Epidermal melanocyte (primary cell): ENCODE results near the gene HSPD1.
A peak's percentile ranks its signal among the peaks of the same experiment; 100 is the strongest.

Experiments used
- DNase-seq: peaks from one replicate; pipeline ENCODE4 v3.0.0; 2011; ENCODE audit warnings: low spot score; ENCODE audit not compliant: insufficient read length

Gene HSPD1

DNA sequence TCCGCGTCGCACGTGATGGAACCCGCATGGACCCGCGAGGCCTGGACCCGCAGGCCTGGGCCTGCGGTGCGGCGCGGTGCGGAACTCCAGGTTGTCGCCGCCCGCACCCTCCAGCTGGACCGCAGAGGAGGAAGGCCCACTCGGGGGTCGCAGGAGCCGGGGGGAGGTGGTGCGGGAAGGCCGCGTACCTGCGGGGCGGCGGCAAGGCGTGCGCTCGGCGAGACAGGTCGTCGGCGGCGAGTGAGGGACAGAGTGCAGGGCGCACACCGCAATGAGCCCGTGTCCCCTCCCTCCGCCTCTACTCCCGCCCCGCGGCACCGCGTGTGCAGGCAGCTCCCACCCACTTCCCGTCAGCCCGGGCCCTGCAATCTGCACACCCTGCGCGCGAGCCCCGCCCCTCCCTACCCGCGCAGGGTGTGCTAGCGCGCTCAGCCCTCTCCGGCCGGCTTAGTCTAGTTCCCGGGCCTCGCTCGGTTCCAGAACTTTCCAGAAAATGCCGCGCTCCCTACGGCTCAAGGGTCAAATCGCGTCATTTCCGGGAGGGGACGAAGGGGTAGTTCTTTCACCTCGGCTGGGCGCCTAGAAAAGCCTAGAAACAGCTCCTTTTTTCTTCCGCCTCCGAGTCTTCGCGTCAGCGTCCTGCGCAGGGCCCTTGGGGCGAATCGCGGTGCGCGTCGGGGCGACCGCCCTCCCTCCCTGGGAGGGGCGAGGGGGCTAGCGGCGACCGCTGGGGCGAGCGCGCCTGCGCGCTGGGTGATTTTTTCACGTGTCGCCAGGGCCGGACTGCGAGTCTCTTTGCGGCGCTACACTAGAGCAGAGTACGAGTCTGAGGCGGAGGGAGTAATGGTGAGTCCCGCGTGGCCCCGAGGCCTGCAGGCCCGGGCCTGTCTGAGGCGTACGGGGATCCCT lies at the start of gene HSPD1, which contains the start of gene HSPE1:
Gene HSPD1, minus strand, starts transcription at position 247 of the 909 bp plus-strand sequence. CDS start 992 bp downstream, outside the sequence.
Gene HSPE1, plus strand, starts transcription at position 786 of the 909 bp plus-strand sequence. Its CDS starts 58 bp downstream, at position 844.
- DNase-seq, result peak; percentile 90

- no peak for DNase-seq
Measured at GRCh38 chr2:197548582-197548981, 48.9 kb upstream of the HSPD1 start.

DNA sequence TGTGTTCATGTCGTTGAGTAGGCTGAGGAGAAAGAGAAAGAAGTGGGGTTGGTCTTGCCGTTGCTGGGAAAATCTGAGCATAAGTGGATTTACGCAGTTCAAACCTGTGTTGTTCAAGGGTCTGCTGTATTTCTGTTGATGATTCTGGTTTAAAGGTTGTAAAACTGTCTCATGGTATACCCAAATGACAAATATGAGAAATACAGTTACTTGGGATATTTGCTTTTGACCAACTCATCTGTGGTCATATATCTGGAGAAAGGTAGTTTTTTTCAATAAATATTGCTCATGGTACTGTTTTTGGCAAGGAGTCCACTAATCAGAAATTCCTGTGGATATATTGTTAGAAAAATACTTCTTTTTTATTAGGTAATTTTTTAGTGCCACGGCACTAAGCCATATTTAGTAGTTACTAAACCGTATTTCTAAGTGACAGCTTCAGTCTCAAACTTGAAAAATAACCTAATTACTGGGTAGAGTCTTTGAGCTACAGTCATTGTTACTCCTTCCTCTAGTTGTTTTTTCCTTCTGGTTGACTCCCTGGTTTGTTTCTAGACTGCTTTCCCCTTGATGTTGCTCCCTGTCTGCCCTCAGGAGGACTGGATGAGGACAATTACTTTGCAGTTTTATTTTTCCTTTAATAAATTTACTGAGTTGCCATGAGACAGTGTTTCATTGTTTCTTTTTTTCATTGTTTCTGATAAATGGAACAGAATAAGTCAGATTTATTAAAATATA lies 47.7 kb upstream of the HSPD1 start:
- no peak for DNase-seq

- no peak for DNase-seq
Measured at GRCh38 chr2:197543206-197543605, 43.6 kb upstream of the HSPD1 start.

DNA sequence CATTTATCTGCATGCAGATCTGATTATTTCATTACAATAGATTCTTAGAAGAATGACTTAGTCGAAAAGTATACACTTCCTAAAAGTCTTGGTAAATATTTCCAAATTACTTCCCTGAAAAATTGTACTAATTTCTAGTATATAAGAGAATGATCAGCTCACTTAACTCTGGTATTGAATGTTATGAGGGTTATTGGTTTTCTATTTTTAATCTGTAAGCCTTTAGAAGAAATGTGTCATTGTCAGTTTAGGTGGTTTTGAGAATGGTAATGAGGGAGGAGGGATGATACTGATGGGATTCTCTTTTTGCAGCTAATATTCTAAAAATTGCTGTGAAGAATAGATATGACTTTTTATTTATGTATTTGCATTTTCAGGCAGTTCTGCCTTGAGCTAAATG lies 40.1 kb upstream of the HSPD1 start:
- DNase-seq, result no peak

DNA sequence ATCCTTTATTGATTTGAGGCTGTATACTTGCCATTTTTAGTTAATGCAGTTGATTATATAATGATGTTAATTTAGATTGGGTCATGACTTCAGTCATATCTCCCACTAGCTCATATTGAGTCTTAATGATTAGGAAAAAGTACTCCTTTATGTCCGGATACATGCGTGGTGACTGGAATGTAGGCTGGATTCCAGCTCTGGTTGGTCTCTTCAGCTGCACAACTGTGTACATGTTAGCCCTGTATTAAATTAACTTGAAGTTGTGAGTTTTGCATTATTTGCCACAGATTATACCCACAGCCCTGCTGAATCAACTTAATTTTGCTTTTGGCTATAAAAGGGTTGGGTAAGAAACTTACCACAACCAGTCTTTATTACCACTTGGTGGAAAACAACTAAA lies 38.8 kb upstream of the HSPD1 start:
- peak; percentile 23 for DNase-seq

GRCh38 chr2:197517150-197517549 lies 17.5 kb upstream of the HSPD1 start:
- no peak for DNase-seq

DNA sequence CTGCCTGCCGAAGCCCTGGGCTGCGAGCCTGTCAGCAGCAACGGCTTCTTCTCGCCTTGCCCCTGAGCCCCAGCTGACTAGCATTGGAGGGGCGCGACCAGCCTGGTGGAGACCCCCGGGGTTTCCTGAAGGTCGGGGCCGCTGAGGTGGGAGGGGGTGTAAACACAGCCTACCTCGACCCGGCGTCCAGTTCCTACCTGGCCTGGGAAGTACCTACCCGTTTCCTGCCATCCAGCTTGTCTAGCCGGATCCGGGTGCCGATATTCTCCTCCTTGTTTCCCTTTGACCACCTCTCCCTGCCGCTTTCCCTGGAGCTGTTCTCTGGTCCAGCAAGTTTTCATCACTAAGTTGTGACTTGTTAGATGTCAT lies 16.7 kb upstream of the HSPD1 start:
- DNase-seq, result no peak

DNA sequence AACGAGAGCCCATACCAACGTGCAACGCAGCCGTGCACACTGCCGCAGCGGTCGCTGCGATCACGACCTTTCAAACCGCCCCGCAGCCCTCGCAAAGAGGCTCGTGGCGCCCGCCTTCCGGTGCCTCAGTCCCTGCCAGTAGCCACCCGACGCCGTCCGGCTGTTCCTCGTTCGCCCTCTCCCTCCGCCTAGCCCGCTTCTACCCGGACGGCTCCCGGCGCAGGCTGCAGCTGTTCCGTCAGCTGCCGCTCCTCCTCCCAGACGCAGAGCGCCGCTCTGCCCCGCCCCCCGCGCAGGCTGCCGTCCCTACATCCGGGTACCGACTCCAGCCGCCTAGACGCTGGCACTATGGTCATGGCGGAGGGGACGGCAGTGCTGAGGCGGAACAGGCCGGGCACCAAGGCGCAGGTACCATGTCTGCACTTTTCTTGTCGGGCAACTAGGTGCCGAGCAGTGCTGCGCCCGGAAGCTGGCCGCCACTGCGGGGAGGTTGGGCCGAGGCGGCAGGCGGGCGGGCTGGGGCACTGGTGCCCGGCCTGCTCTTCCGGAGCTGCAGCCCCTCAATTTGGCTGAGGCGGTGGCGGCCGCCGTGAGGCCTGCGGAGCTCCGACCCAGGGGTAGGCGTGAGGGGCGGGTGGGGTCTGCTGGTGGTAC lies 16.2 kb upstream of the HSPD1 start, which contains the start of gene MOB4:
Gene MOB4, plus strand, starts transcription at position 328 of the 654 bp plus-strand sequence. Its CDS starts 21 bp downstream, at position 349.
- peak; percentile 73 for DNase-seq

DNA sequence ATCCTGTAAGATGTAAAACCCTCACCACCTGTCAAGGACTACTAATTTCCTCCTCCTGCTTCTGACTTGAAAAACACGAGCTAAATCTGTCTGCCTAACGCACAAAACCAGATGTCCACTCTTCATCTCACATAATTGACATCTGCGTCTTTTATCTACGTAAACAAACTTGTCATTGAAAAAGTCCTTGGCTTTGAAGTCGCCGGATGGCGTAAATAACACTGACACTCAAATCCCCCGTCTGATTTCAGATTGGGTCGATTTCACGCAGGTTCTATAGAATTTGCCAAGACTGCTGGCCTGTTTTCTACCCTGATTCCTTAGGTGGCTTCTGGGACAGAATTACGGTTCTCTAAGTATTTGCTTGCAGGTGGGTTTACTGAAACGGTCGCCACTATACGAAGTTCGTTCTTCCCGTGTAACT lies 15.7 kb upstream of the HSPD1 start:
- DNase-seq, result no peak

GRCh38 chr2:197514754-197515153 lies 15.1 kb upstream of the HSPD1 start:
- DNase-seq, result no peak

- no peak for DNase-seq
Measured at GRCh38 chr2:197513915-197514314, 14.3 kb upstream of the HSPD1 start.

DNA sequence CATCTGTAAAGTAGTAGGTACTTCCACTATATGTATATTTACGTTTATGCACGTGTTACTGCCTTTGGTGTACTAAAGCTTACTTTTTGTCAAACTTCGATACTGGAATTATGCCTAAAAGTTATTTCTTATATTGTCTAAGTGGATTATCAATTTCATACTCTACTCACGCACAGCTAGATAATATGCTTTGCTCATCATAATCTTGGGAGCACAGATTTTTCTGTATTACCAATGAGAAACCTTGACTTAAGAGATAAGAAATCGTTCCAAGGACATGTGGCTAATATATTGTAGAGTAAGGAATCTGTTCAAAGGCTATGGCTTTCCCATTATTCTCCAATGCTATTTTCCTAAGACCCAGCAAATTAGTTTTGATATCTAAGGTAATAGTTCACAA lies 7.0 kb upstream of the HSPD1 start:
- no peak for DNase-seq

DNA sequence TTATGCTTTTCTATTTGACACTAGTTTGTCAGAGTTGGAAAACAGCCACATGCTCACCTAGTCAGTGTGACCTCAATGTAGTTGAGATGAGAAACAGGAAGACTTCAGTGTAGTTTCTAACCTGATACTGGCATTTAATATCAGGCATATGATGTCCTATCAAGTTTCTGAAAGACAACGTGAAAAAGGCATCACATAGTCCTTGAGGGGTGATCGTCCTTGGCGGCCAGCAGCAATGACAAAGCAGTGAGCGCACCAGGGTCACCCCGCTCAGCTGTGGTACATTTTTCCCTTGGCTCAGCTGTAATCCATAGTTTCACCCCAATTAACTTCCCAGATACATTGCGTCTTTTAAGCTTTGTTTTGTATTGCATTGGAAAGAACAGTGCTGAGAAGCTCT lies 4.9 kb upstream of the HSPD1 start:
- no peak for DNase-seq

GRCh38 chr2:197504000-197504399 lies 4.4 kb upstream of the HSPD1 start:
- no peak for DNase-seq

DNA sequence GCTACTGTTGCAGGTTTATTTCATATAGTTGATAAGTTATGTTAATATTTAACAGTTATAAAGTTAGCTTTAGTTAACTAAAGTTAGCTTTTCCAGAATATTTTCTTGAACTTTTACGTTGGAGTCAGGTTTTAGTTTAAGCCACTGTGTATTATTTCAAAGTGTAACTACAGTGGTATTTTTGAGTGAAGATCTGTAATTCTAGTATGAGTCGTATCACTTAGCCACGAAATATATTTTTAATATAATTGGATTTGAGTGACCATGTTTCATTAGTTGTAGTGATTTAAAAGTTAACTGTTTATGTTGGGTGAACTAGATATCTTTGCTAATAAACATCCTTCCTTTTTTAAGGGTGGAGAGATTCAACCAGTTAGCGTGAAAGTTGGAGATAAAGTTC lies 3.0 kb upstream of the HSPD1 start:
- DNase-seq, result no peak

DNA sequence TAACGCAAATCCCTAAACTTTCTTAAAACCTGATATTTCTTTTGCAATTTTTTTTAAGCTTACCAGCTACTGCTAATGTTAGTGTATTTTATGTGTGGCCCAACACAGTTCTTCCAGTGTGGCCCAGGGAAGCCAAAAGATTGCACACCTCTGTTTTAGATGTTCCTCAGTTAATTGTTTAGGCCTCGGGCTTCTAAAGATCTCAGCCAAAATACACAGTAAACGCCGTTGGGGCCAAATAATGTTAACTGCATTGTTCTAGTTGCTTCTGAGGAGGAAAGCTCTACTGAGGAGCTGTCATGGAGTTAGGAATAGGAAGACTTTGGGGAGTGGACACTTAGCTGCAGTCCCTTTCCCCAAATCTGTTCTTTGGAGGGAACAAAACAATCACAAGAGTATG lies 2.6 kb upstream of the HSPD1 start:
- DNase-seq, result no peak

DNA sequence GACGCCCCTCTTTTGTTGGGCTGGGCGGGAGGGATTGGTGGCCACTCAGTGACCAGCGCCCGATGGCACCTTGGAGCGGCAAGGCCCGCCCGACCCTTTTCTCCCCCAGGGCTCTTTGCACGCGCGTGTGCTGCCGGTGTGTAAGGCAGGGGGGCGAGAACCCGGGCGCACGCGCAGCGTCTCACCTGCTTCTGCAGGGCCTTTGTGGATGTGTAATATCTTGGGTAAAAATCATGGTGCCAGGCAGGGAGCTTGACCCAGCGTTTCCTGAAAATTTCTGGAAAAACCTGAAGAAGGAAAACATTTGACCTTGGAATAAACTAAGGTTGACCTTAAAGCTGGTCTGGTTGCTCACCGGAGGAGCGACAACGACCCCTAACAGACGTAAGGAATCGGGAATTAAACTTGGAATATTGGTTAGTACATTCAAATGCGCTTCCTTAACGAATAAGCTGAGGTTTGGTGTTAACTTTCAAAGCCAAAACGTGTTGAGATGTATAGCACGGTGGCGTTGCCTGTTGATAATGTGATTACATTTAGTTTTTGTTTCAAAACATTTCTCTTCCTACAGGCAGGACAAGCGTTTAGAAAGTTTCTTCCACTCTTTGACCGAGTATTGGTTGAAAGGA lies 977 bp upstream of the HSPD1 start:
- no peak for DNase-seq

GRCh38 chr2:197498937-197499593 lies 575 bp downstream of the HSPD1 start:
- DNase-seq, result no peak

DNA sequence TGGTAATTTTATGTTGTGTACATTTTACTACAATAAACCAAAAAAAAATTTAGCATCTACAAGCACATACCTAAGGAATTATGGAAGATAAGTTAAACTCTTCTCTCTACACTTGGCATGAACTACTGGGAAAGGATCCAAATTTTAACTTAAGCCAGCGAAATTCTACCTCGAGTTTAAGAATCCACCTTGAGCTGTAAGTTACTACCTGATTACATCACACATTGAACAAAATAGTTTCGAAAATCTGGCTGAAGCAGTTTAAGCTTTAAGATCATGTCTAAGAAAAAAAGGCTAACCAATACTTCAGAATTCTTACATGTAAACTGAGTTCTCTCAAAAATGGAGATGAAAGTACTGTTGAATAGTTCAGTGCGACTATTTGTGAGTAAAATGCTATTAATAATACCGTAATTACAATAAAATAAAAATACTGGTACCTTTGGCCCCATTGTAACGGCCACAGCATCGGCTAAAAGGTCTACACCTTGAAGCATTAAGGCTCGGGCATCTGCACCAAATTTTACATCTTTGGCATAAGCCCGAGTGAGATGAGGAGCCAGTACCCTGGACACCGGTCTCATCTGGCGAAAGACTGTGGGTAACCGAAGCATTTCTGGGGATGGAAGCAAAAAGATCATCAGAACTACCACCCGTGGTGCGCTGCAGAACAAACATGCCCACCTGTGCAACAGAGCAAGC lies 1.3 kb downstream of the HSPD1 start:
- no peak for DNase-seq
